ENCODE results near the gene TPSAB1. TPM values are rescaled to one million over a fixed set of nuclear protein-coding genes. Genes with fewer than 3 reads are reported as not detected.
A peak's percentile ranks its signal among the peaks of the same experiment; 100 is the strongest.

TPSAB1 gene
- total RNA-seq, 1 experiment from 2014 or later = 0.25 TPM

DNA sequence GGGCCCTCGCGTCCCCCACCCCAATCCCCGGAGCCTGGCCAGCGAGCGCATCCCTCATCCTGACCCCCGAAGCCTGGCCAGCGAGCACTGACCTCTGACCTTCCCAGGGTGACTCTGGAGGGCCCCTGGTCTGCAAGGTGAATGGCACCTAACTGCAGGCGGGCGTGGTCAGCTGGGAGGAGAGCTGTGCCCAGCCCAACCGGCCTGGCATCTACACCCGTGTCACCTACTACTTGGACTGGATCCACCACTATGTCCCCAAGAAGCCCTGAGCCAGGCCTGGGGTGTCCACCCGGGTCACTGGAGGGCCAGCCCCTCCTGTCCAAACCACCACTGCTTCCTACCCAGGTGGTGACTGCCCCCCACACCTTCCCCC lies 17.7 kb downstream of the TPSAB1 start:
- Histone ChIP-seq H3K4me1 (ENCODE audit: control insufficient read depth in 1 of 2, insufficient read depth in 2 of 2, low read length in 2 of 2) (peaks cover 4 to 13% of the 10 kb centered on the region in 2 experiments; a peak in 3 of 4 replicates), H3K4me3 (replicated peaks in 1 of 2; ENCODE audit: low read depth in 1 of 2, low read length in 2 of 2) (no peak overlapping the region), H2AFZ (ENCODE audit: low read depth, low read length, poor library complexity, severe bottlenecking) (no peak overlapping the region), H3K27me3 (ENCODE audit: insufficient read depth, low read length) (peaks cover 4% of the 10 kb centered on the region; the same call in 1 of the 2 replicates), H3K4me2 (ENCODE audit: low read length) (no peak overlapping the region), H4K20me1 (ENCODE audit: insufficient read depth) (no peaks in the 10 kb centered on the region), H3K9ac (ENCODE audit: low read length) (no peak overlapping the region), H3K36me3 (ENCODE audit: control insufficient read depth in 1 of 2, insufficient read depth in 2 of 2, low read length in 2 of 2) (no peaks in the 10 kb centered on the region), H3K9me2 (ENCODE audit: insufficient read depth) (no peaks in the 10 kb centered on the region), H3K79me2 (ENCODE audit: insufficient read depth, low read length) (no peaks in the 10 kb centered on the region), H3K9me3 (ENCODE audit: control insufficient read depth in 1 of 2, insufficient read depth in 1 of 2, low read depth in 1 of 2, low read length in 2 of 2) (no peaks in the 10 kb centered on the region), H3K27ac (ENCODE audit: low read depth, low read length) (no peak overlapping the region)
- POLR2A ChIA-PET = no interaction called here
- RAD21 ChIA-PET (ENCODE audit: low non-redundant PET in 1 of 2, low total read pairs in 2 of 2, uncharacterized antibody in 2 of 2, unreplicated experiment in 2 of 2) = no interaction called here
- intact Hi-C loops (cut with micrococcal nuclease) = no loop called here
- CTCF ChIA-PET = no interaction called here
- peak; percentile 59 for ATAC-seq
- no peak for DNase-seq (ENCODE audit: low read depth, low spot score)
- no TSS peak for BruUV-seq (replicated peaks)
- TF ChIP-seq CBX3 (IDR thresholded peaks at IDR 0.05; ENCODE audit: low read depth) = no peak
- no peak for TF ChIP-seq EZH2phosphoT487 (IDR thresholded peaks at IDR 0.05; ENCODE audit: borderline replicate concordance)
- TF ChIP-seq FOSL1 (IDR thresholded peaks at IDR 0.05; ENCODE audit: low read depth) = no peak
- TF ChIP-seq ZBTB33 (IDR thresholded peaks at IDR 0.05; ENCODE audit: extremely low read depth, insufficient replicate concordance, low read length) = no peak
- TF ChIP-seq SIN3A (IDR thresholded peaks at IDR 0.05; ENCODE audit: low read depth) = no peak
- no peak for TF ChIP-seq JUND (IDR thresholded peaks at IDR 0.05)
- TF ChIP-seq POLR2AphosphoS5 (IDR thresholded peaks at IDR 0.05; ENCODE audit: low read depth, low read length) = no peak
- no peak for TF ChIP-seq ELF1 (IDR thresholded peaks at IDR 0.05; ENCODE audit: borderline replicate concordance, low read depth)
- TF ChIP-seq SP1 (IDR thresholded peaks at IDR 0.05; ENCODE audit: low read depth) = no peak
- no peak for TF ChIP-seq RAD21 (IDR thresholded peaks at IDR 0.05; ENCODE audit: low read depth)
- no peak for TF ChIP-seq ZFX (IDR thresholded peaks at IDR 0.05)
- TF ChIP-seq, protein P1, sequence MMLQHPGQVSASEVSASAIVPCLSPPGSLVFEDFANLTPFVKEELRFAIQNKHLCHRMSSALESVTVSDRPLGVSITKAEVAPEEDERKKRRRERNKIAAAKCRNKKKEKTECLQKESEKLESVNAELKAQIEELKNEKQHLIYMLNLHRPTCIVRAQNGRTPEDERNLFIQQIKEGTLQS (IDR thresholded peaks at IDR 0.05) = no peak
- no peak for TF ChIP-seq YY1 (IDR thresholded peaks at IDR 0.05; ENCODE audit: extremely low read depth, insufficient replicate concordance, low read depth, low read length)
- no peak for TF ChIP-seq TCF7L2 (IDR thresholded peaks at IDR 0.05; ENCODE audit: borderline replicate concordance, extremely low read depth, insufficient read depth, insufficient read length)
- no peak for TF ChIP-seq REST (IDR thresholded peaks at IDR 0.05; ENCODE audit: low read depth)
- TF ChIP-seq ZNF274 (IDR thresholded peaks at IDR 0.05; ENCODE audit: low read depth, low read length) = no peak

Measured in HCT116 (cell line).